ENCODE measurements around the gene HECA.
"Not testable (repeated sequence)": the region's sequence is repeated elsewhere in the genome, so short reads cannot be mapped to it uniquely, and the experiment has no call there.

The HECA gene

GRCh38 chr6:139204978-139205377, 70.1 kb downstream of the HECA start:
- H3K36me3 ChIP-seq (ENCODE audit: control insufficient read depth, insufficient read depth, low read length) = no peaks in the 10 kb centered on the region
- no peak overlapping the region for H3K9ac ChIP-seq (ENCODE audit: low read length)
- H3K27me3 ChIP-seq (ENCODE audit: control insufficient read depth, insufficient read depth, low read length) = no peaks in the 10 kb centered on the region
- H3K27ac ChIP-seq (ENCODE audit: low read depth, low read length) = no peak overlapping the region
- no peak overlapping the region for H3K4me3 ChIP-seq (ENCODE audit: low read length)
- H3K4me1 ChIP-seq (ENCODE audit: control insufficient read depth, insufficient read depth, low read length) = no peaks in the 10 kb centered on the region

DNA sequence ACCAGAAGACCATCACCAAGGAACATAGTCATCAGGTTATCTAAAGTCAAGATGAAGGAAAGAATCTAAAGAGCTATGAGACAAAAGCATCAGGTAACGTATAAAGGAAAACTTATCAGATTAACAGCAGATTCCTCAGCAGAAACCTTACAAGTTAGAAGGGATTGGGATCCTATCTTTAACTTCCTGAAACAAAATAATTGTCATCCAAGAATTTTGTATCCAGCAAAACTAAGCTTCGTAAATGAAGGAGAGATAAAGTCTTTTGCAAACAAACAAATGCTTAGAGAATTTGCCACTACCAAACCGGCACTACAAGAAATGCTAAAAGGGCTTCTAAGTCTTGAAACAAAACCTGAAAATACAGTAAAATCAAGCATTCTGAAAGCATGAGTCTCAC, 71.0 kb downstream of the HECA start:
- H3K27me3 ChIP-seq (ENCODE audit: control insufficient read depth, insufficient read depth, low read length) = no peaks in the 10 kb centered on the region
- H3K27ac ChIP-seq (ENCODE audit: low read depth, low read length) = no peak overlapping the region
- no peaks in the 10 kb centered on the region for H3K4me1 ChIP-seq (ENCODE audit: control insufficient read depth, insufficient read depth, low read length)
- no peak overlapping the region for H3K4me3 ChIP-seq (ENCODE audit: low read length)
- H3K9ac ChIP-seq (ENCODE audit: low read length) = no peak overlapping the region
- no peaks in the 10 kb centered on the region for H3K36me3 ChIP-seq (ENCODE audit: control insufficient read depth, insufficient read depth, low read length)

DNA sequence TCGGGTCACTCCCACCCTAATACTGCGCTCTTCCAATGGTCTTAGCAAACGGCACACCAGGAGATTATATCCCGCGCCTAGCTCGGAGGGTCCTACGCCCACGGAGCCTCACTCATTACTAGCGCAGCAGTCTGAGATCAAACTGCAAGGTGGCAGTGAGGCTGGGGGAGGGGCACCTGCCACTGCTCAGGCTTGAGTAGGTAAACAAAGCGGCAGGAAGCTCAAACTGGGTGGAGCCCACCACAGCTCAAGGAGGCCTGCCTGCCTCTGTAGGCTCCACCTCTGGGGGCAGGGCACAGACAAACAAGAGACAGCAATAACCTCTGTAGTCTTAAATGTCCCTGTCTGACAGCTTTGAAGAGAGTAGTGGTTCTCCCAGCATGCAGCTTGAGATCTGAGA, 75.9 kb downstream of the HECA start:
- not testable (repeated sequence) for H3K27me3 ChIP-seq (ENCODE audit: control insufficient read depth, insufficient read depth, low read length); H3K36me3 ChIP-seq (ENCODE audit: control insufficient read depth, insufficient read depth, low read length); H3K27ac ChIP-seq (ENCODE audit: low read depth, low read length); H3K9ac ChIP-seq (ENCODE audit: low read length); H3K4me1 ChIP-seq (ENCODE audit: control insufficient read depth, insufficient read depth, low read length); H3K4me3 ChIP-seq (ENCODE audit: low read length)

DNA sequence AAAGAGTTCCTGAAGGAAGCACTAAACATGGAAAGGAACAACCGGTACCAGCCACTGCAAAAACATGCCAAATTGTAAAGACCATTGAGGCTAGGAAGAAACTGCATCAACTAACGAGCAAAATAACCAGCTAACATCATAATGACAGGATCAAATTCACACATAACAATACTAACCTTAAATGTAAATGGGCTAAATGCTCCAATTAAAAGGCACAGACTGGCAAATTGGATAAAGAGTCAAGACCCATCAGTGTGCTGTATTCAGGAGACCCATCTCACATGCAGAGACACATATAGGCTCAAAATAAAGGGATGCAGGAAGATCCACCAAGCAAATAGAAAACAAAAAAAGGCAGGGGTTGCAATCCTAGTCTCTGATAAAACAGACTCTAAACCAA, 77.6 kb downstream of the HECA start:
- not testable (repeated sequence) for H3K27me3 ChIP-seq (ENCODE audit: control insufficient read depth, insufficient read depth, low read length); H3K36me3 ChIP-seq (ENCODE audit: control insufficient read depth, insufficient read depth, low read length); H3K4me3 ChIP-seq (ENCODE audit: low read length); H3K27ac ChIP-seq (ENCODE audit: low read depth, low read length); H3K9ac ChIP-seq (ENCODE audit: low read length); H3K4me1 ChIP-seq (ENCODE audit: control insufficient read depth, insufficient read depth, low read length)

DNA sequence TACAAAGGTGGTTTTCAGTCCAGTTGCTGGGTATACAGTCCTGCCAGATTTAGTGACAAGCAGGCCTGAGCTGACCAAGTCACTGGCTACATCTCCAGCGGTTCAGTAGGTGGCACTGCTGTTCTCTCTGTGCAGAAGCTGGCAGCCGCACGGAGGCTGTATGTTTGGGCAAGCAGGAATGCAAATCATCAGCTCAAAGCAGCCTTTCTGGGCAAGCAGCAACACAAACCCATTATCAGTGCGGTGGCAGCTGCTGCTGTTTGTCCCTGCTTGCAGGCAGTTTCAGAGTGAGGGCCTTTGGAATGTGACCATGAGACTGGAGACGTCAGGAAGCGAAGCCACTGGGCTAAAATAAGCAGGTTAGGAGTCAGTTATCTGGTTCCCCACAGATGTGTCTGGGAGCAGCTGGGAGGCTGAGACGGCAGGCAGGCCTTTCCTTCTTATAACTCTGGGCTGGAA, 84.4 kb downstream of the HECA start:
- H3K27me3 ChIP-seq (ENCODE audit: control insufficient read depth, insufficient read depth, low read length) = no peaks in the 10 kb centered on the region
- no peak overlapping the region for H3K4me3 ChIP-seq (ENCODE audit: low read length)
- H3K9ac ChIP-seq (ENCODE audit: low read length) = no peak overlapping the region
- H3K36me3 ChIP-seq (ENCODE audit: control insufficient read depth, insufficient read depth, low read length) = no peaks in the 10 kb centered on the region
- H3K27ac ChIP-seq (ENCODE audit: low read depth, low read length) = peak overlapping the region; percentile 2
- no peaks in the 10 kb centered on the region for H3K4me1 ChIP-seq (ENCODE audit: control insufficient read depth, insufficient read depth, low read length)

- H3K27ac ChIP-seq (ENCODE audit: low read depth, low read length) = peak overlapping the region; percentile 2
- no peak overlapping the region for H3K9ac ChIP-seq (ENCODE audit: low read length)
- H3K4me3 ChIP-seq (ENCODE audit: low read length) = no peak overlapping the region
- H3K36me3 ChIP-seq (ENCODE audit: control insufficient read depth, insufficient read depth, low read length) = no peaks in the 10 kb centered on the region
- H3K4me1 ChIP-seq (ENCODE audit: control insufficient read depth, insufficient read depth, low read length) = no peaks in the 10 kb centered on the region
- H3K27me3 ChIP-seq (ENCODE audit: control insufficient read depth, insufficient read depth, low read length) = no peaks in the 10 kb centered on the region
Measured at GRCh38 chr6:139219746-139220145, 84.9 kb downstream of the HECA start.

- not testable (repeated sequence) for H3K9ac ChIP-seq (ENCODE audit: low read length); H3K4me1 ChIP-seq (ENCODE audit: control insufficient read depth, insufficient read depth, low read length); H3K27me3 ChIP-seq (ENCODE audit: control insufficient read depth, insufficient read depth, low read length); H3K27ac ChIP-seq (ENCODE audit: low read depth, low read length); H3K36me3 ChIP-seq (ENCODE audit: control insufficient read depth, insufficient read depth, low read length); H3K4me3 ChIP-seq (ENCODE audit: low read length)
Measured at GRCh38 chr6:139228387-139228786, 93.5 kb downstream of the HECA start.

All from rectal smooth muscle tissue (tissue), 1 donor.